HG03064 (cell line): ENCODE results near the gene FUBP1.
"Not testable (repeated sequence)": the region's sequence is repeated elsewhere in the genome, so short reads cannot be mapped to it uniquely, and the experiment has no call there.

Experiments
- ATAC-seq: cut with Tn5 transposase; IDR thresholded peaks from one replicate; pipeline ENCODE4 v1.9.1; 2021; ENCODE audit warnings: low read depth; ENCODE audit not compliant: unreplicated experiment

The FUBP1 gene

GRCh38 chr1:77990629-77991204 lies 11.8 kb upstream of the FUBP1 start:
- no peak for ATAC-seq

DNA sequence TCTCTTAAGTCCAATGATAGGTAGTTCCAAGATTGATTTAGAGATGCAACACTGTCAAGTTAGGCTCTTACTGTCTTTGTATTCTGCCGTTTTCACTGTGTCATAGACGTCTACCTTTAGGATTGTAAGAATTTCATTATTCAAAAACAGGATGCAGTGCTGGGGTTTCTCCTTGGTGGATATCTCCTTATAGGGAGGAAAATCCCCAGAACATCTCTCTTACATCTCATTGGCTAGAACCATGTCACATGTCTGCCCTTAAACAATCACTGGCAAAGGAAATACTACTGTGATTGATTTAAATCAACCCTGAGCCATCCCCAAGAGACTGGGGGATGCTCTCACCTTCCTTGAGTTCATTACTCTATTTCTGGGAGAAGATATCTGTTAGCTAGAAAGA lies 10.9 kb upstream of the FUBP1 start:
- no peak for ATAC-seq

- no peak for ATAC-seq
These were observed 9.0 kb upstream of the FUBP1 start for GRCh38 chr1:77987919-77988318.

GRCh38 chr1:77986810-77987209 lies 7.9 kb upstream of the FUBP1 start:
- no peak for ATAC-seq

DNA sequence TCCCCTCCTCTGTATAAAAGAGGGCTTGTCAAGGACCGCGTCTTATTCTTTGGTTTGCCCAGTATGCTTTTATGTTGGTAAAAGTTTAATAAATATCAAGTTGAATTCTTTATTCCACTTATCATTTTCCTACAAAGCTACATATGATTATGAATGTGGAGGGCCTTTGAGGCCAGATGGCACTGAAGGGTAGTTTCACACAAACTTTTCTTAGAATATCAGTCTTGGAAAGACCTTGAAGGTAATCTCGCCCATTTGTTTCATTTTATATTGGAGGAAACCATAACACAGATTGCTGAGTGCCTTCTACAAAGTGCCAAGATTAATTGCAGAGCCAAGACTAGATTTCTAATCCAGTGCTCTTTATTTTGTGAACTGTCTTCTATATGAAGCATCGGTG lies 5.8 kb upstream of the FUBP1 start:
- no peak for ATAC-seq

DNA sequence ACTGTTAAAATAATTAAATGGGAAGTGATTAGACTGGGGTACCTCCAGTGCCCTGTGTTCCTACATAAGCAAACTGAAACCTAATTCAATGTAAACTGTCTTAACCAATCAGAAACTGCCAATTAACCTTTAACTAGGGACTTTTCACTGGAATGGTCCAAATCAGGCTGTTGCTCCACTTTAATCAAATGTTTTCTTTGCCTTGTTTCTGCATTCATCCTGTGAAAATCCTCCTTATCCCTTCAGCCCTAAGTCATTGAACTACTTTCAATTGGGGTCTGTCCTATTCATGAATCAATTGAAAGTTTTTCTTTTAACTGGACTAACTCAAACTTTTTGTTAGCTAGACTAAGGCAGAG lies 5.1 kb upstream of the FUBP1 start:
- ATAC-seq = no peak

- ATAC-seq = not testable (repeated sequence)
These were observed 4.6 kb upstream of the FUBP1 start for GRCh38 chr1:77983352-77983996.

DNA sequence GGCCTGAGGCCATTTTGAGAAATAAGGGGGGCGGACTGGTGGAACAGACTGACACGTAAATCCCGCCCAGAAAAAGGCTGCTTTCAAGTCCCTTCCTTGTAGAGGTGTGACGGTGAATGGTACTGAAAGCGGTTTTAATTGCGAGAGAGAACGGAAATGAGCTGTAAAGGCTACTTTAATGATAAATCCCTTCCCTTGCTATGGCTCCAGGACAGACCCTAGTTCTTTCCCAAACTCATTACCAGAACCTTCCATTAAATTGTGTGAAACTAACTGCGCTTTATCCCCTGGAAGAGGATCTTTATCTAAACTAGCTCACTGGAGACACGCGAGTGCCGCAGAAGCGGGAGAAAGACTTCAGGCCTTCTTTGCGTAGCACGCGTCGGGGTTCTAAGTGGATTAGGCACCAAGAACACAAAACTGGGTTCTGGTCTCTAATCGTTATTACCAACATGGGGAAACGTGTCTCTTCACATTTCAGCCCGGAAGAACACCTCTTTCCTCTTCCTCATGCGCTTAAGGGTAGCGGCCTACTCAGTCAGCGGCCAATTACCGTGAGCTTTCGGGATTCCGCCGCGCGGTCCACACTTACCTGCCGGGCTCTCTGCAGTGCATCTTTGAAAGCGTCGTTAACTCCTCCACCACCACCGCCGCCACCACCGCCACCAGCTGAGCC lies 441 bp downstream of the FUBP1 start:
- ATAC-seq = peak; percentile 71

- ATAC-seq = no peak
These were observed 931 bp downstream of the FUBP1 start for GRCh38 chr1:77977989-77978292.

GRCh38 chr1:77976433-77977076 lies 2.3 kb downstream of the FUBP1 start:
- ATAC-seq = no peak

DNA sequence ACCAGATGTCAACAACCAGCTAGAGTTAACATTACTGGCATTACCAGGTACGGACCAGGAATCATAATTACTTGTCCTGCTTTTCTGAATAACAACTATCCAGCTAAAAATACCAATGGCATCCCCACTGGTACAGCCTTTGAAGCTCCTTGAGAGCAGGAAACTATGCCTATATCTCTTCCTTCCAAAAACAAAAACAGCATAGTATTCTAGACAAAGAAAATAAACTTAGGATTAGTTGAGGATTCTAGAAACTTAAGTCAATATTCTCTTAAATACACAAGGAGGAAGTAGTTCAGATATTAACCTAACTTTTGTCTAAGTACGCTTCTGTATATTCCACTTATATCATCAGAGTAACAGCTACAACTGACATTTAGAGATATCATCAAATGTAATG lies 3.0 kb downstream of the FUBP1 start:
- no peak for ATAC-seq

GRCh38 chr1:77975386-77975785 lies 3.5 kb downstream of the FUBP1 start:
- no peak for ATAC-seq

DNA sequence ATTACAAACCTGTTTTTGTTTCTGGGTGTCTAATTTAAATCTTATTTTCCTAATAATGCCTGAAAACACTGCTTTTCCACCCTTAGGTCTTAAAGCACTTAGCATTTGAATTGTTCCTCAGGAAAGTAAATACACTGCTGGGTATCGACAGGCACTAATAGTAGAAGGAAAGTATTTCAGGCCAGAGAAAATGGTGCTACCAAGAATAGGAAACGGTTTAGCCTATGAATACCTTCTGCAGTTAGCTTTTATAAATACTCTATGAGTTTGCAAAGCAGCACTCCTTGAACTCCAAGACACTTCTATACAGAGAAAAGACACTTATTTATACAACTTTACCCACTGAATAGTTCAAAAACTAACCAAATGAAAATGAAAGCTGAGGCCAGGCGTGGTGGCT lies 6.8 kb downstream of the FUBP1 start:
- ATAC-seq = no peak

GRCh38 chr1:77970192-77970591 lies 8.7 kb downstream of the FUBP1 start:
- ATAC-seq = no peak

DNA sequence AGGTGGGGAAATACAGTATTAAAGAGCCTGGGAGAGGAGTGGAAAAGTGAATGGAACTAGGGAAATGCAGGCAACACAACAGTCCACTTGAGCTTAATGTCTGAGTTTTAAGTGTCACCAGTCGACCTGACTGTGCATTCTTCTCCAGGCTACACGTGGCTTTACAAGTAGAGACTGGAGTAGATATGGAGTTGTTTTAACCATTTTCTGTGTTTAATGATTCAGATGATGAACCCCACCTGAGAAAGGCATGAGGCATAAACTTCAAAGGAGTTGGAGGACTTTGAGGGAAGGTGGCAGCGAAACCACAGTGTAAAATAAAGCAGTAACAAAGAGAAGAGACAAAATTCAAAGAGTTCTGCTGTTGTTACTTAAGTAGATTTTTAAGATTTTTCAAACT lies 12.6 kb downstream of the FUBP1 start:
- no peak for ATAC-seq

- ATAC-seq = no peak
These were observed 17.5 kb downstream of the FUBP1 start for GRCh38 chr1:77961392-77961791.

DNA sequence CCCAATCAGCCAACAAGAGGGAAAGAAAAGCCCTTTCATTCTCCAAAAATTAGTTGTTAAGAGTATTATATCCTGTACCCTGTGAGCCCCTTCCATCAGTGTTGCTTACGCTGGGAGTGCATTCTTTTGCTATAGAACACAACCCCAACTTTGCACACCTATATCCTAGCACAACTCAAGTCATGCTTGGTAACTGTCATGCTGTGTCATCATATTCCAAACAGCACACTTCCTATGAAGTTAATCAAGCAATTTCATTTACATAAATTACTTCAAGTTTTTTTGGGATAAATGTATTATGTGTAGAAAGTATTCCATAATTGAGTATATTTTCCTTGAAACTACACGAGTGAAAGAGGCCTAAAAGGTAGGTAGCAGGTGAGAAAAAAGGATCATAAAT lies 20.0 kb downstream of the FUBP1 start:
- ATAC-seq = no peak

GRCh38 chr1:77958391-77958790 lies 20.5 kb downstream of the FUBP1 start:
- no peak for ATAC-seq

DNA sequence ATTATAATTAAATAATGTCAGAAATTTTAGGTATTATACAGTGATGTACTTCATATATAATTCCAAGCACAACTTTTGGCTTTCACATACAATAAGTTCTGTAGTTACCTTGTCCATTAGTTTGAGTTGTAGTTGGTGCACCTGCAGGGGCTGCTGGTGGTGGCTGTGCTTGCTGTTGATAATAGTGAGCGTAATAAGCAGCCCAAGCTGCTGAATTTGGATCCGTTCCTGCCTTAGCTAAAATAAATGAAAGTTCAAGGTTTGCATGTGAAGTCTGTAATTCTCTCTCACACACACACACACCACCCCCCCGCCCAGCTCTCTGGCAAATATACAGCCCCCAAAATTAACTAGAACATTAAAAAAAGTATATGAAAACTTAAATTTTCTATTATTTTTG lies 22.4 kb downstream of the FUBP1 start:
- ATAC-seq = no peak

- ATAC-seq = no peak
These were observed 23.2 kb downstream of the FUBP1 start for GRCh38 chr1:77955709-77956108.

DNA sequence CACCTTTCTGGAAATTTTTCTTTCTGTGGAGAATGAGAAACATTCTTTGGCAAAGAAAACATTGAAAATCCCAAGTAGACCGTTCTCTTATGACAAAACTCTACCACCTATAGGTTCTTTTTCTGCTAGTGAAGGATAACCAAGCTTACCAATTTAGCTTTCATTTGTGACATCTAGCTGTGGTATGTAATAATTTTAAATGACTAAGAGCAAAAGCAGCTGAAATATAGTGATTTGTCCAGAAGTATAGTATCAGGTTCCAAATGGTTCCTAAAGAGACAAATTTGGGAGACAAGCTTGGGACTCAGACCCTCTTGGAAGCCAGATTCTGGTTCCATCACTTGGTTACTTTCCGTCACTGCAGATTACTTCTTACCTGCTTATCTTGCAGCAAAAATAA lies 24.4 kb downstream of the FUBP1 start:
- no peak for ATAC-seq

- ATAC-seq = no peak
These were observed 25.0 kb downstream of the FUBP1 start for GRCh38 chr1:77953907-77954306.
